HepG2 (cell line): Measurements from ENCODE around the gene C18orf54. TPM values are rescaled to one million over a fixed set of nuclear protein-coding genes. Genes with fewer than 3 reads are reported as not detected.
A peak's percentile ranks its signal among the peaks of the same experiment; 100 is the strongest.

ENCODE experiments used
- ARID3A ChIP-seq: IDR thresholded peaks from 2 replicates; pipeline ENCODE4 v1.6.1; 2012; ENCODE audit warnings: low read depth, low read length, improper control_type of control experiment
- ATF7-NPFF ChIP-seq: sonication (generic); formaldehyde crosslinking; IDR thresholded peaks from 2 replicates; pipeline ENCODE4 v1.8.1; 2023; ENCODE audit warnings: mild to moderate bottlenecking, low read depth, missing genetic modification reagents, moderate library complexity
- BCL6 ChIP-seq: IDR thresholded peaks from 2 replicates; pipeline ENCODE4 v1.6.1; 2016; ENCODE audit warnings: missing genetic modification reagents, missing compliant biosample characterization
- ELF3 ChIP-seq: IDR thresholded peaks from 2 replicates; pipeline ENCODE4 v1.6.1; 2016; ENCODE audit warnings: missing genetic modification reagents, missing compliant biosample characterization
- FUBP1 ChIP-seq: sonication (generic); formaldehyde crosslinking; IDR thresholded peaks from 2 replicates; pipeline ENCODE4 v1.5.1; 2020; ENCODE audit warnings: missing genetic modification reagents, mild to moderate bottlenecking, borderline replicate concordance
- MAFG ChIP-seq: sonication (generic); formaldehyde crosslinking; IDR thresholded peaks from 2 replicates; pipeline ENCODE4 v1.5.1; 2020; ENCODE audit warnings: mild to moderate bottlenecking, missing genetic modification reagents
- PRDM4 ChIP-seq: sonication (generic); formaldehyde crosslinking; IDR thresholded peaks from 2 replicates; pipeline ENCODE4 v1.9.0; 2021; ENCODE audit warnings: missing genetic modification reagents, borderline replicate concordance
- SAP130 ChIP-seq: IDR thresholded peaks from 2 replicates; pipeline ENCODE4 v1.6.1; 2016; ENCODE audit warnings: low read depth
- ZFP36L1 ChIP-seq: sonication (generic); formaldehyde crosslinking; IDR thresholded peaks from 2 replicates; pipeline ENCODE4 v1.8.0; 2022; ENCODE audit warnings: mild to moderate bottlenecking, missing genetic modification reagents, moderate library complexity
- ZFP82 ChIP-seq: sonication (generic); formaldehyde crosslinking; IDR thresholded peaks from 2 replicates; pipeline ENCODE4 v1.5.1; 2020; ENCODE audit warnings: mild to moderate bottlenecking, missing genetic modification reagents, borderline replicate concordance
- ZHX2 ChIP-seq, 2 experiments: sonication (generic) in 1 of 2; formaldehyde crosslinking in 1 of 2; IDR thresholded peaks; 2 replicates each; pipeline versions ENCODE4 v1.6.1 to v1.9.0; 2014 to 2022; ENCODE audit warnings: antibody characterized with exemption in 1 of 2, borderline replicate concordance in 1 of 2, inconsistent platforms in 1 of 2, low read depth in 1 of 2, missing genetic modification reagents in 1 of 2
- ZMAT3 ChIP-seq: sonication (generic); formaldehyde crosslinking; conservative IDR thresholded peaks from 2 replicates; pipeline ENCODE4 v1.7.0; 2021; ENCODE audit warnings: missing genetic modification reagents
- ZNF280B ChIP-seq: sonication (generic); formaldehyde crosslinking; IDR thresholded peaks from 2 replicates; pipeline ENCODE4 v1.5.0; 2020; ENCODE audit warnings: missing genetic modification reagents, mild to moderate bottlenecking, borderline replicate concordance
- polyA plus RNA-seq, 8 experiments: library from polyadenylated mRNA; depleted of rRNA in 3 of 8; stranded (reverse) in 7 of 8; unstranded in 1 of 8; fragments of >200 nt; fragmentation: Illumina TruSeq in 4 of 8; extraction: Trizol in 4 of 8; gene quantifications; 2 replicates each; pipeline versions ENCODE4 v1.2.1 to v1.2.3, GENCODE V29; 2011 to 2016; ENCODE audit warnings: low read depth in 4 of 8, missing spikeins in 1 of 8, mixed read lengths in 1 of 8; ENCODE audit not compliant: insufficient read depth in 1 of 8
- total RNA-seq, 5 experiments: library from RNA; depleted of rRNA; stranded (reverse); fragments of >200 nt; fragmentation: Illumina TruSeq; extraction: Trizol; gene quantifications; 2 replicates each; pipeline ENCODE4 v1.2.3, GENCODE V29; 2016; ENCODE audit warnings: low read depth in 1 of 5

Gene C18orf54
- total and polyA plus RNA-seq, 2 of the 13 experiments (the other 11 are each of a cell fraction or from before 2014, with no cell fraction given), result 1.8 to 2.5 TPM

DNA sequence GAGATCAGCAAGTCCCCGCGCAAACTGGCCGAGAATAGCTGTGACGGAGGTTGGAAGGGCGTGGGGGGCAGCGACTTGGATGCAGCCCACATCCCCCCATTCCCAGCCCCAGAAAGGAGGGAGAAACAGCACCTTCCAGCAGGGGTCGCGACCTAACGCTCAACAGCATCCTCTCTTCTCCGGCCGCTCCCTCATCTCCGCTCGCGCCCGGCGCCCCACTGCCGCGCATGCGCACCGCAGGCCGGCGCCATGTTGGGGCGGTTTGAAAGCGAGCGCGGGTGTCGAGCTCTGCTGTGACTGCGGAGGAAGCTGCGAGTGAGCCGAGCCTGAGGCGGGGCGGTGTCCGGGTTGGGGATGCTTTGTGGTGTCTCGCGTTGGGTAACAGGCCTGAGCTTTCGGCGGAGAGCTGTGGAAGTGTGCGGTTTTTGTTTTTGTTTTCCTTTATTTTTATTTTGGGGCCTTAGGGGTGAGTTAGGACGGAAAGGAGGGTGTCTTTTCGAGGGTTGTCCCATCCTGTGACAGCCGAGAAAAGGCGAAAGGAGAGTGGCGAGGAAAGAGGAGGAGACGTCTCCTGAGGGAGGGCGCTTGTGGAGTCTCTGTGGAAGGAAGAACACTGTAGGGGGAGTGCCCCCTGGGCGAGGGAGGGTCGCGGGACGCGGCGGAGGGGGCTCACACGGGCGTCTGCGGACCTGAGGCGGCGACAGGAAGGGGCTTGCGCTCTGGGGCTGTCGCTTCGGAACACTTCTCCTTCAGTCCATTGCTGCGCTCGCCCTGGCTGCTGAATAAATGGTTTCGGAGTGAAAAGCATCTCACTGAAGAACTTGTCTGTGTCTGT is at the start of gene C18orf54, which contains the start of gene STARD6 (continued):
- TF ChIP-seq ZFP36L1 (CRISPR knock-in tag) (0 out of 2 replicates have a peak, but pooled peaks have one; percentile 50), ATF7-NPFF (CRISPR knock-in tag) (peak; percentile 64; the same call in 1 of the 2 replicates), SAP130 (CRISPR knock-in tag) (peak; percentile 94), ZMAT3 (CRISPR knock-in tag) (no peak), PRDM4 (no peak), FUBP1 (no peak), MAFG (CRISPR knock-in tag) (no peak), ARID3A (no peak), ZHX2 (IDR thresholded peaks at IDR 0.05; ENCODE audit: low read depth) (peak; percentile 64; the same call in 1 of the 2 replicates), ZHX2 (CRISPR knock-in tag; IDR thresholded peaks at IDR 0.05; ENCODE audit: borderline replicate concordance) (no peak), ZFP82 (CRISPR knock-in tag) (no peak), ELF3 (CRISPR knock-in tag) (0 out of 2 replicates have a peak, but pooled peaks have one; percentile 22), ZNF280B (CRISPR knock-in tag) (0 out of 2 replicates have a peak, but pooled peaks have one; percentile 28), BCL6 (0 out of 2 replicates have a peak, but pooled peaks have one; percentile 27)
